ENCODE results near the gene WNK4. TPM values are rescaled to one million over a fixed set of nuclear protein-coding genes. Genes with fewer than 3 reads are reported as not detected.
"Not testable (repeated sequence)": the region's sequence is repeated elsewhere in the genome, so short reads cannot be mapped to it uniquely, and the experiment has no call there.

The WNK4 gene
- total RNA-seq = not detected
- long read RNA-seq = 0 reads

- intact Hi-C loops (cut with DNase I) = no loop called here
- ATAC-seq (peak; percentile 60 to 62), DNase-seq (no peak)
These were observed at the start of gene WNK4 for GRCh38 chr17:42779936-42780850. WNK4 (plus strand) TSS chr17:42780610; CDS start chr17:42780699, 89 bp downstream.

GRCh38 chr17:42740699-42741098, 39.7 kb upstream of the WNK4 start:
- no peak for ATAC-seq
- intact Hi-C loops (cut with DNase I) = no loop called here

GRCh38 chr17:42742916-42743315, 37.5 kb upstream of the WNK4 start:
- intact Hi-C loops (cut with DNase I); ATAC-seq; DNase-seq: not testable (repeated sequence)

More at GRCh38 chr17:42740699-42741098, 39.7 kb upstream of the WNK4 start:
- DNase-seq = no peak

DNA sequence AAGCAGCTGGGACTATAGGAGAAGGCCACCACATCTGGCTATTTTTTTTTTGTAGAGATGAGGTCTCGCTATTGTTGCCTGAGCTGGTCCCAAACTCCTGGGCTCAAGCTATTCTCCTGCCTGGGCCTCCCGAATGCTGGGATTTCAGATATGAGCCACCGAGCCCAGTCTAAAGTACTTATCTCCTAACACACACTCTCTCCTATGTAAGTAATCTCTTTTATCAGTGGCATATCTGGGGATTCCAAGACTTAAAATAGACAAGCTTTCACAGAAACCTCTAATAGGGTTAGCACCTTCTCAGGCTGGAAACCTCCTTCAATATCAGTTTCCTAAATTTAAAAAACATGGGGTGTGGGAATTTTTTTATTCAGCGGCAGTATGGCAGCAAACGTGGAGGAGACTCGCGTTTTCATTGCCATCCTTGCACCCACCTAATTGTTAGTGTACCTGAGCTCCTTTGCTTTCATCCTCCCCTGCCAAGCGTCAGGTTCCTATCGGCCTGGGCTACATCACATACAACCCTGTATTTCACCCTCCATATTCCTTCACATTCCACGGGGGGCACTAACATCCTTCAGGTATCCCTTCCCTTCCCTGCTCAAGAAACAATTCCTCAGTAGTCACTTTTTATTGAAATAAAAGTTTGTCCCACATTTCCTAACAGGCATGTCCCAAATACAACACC, 36.7 kb upstream of the WNK4 start:
- intact Hi-C loops (cut with DNase I) = no loop called here
- no peak for ATAC-seq

DNA sequence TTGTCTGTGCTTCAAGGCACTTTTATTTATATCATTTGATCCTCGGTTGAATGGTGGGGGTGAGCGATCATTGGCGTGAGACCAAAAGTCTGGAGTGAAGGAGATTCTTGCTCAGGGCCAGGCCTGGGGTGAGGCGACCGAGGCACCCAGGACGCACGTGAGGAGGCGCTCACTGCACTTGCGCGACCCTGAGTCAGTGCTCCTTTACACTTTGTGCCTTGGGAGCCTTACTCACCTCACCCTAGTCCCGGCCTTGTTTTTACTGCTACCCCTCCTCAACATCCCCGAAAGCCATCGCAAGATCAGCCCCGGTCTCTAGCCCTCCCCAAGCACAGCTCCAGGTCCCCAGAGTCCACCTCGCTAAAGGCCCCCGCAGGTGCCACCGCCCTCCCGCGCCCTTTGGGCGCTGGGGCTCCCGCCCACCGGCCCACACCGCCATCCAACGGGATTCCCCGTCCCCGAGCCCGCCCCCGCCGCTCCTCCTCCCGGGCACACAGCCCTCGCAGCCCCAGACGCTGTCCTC, 36.1 kb upstream of the WNK4 start:
- intact Hi-C loops (cut with DNase I) = no loop called here
- peak; percentile 88 to 93 for ATAC-seq
- DNase-seq = peak; percentile 83

More for the DNA sequence above, 36.7 kb upstream of the WNK4 start:
- DNase-seq = no peak

DNA sequence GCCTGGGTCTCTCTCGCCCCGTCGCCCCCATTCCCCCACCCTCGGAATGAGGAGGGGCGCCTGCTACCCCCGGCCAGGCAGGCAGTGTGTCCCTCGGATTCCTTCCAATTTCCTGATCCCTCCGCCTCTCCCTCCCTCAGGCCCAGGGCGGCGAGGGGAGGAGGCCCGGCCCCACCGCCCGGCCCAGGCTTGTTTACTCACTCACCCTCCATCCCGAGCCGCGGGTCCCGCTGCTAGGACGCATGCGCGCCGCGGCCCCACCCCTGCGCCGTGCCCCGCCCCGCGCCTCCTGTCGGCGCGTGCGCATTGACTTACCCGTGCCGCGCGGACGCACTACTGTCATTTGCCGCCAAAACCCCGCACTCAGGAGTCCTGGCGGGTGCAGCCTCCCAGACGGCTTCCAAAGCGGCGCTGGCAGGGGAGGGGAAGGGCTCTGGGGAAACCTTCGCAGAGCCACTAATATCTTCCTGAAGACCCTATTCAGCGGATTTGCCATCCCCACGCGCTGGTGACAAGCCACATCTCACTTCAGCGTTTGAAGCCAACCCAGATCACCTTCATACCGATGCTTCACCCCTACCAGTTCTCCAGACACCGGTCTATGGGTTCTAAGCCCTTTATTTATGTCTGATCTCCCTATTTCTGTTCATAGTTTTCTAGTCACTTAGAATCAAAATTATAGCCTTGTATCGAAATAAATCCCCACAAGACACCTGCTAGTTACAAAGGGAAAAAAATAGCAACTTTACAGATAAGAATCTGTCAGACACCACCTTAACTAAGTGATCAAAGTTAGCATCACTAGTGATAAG, 35.4 kb upstream of the WNK4 start, which contains the start of gene EZH1:
Gene EZH1, minus strand, starts transcription at position 235 of the 812 bp plus-strand sequence. CDS start 16,099 bp downstream, outside the sequence.
- intact Hi-C loops (cut with DNase I) = no loop called here
- ATAC-seq = peak; percentile 98 to 99
- DNase-seq = peak; percentile 90

- ATAC-seq = no peak
- no peak for DNase-seq
- intact Hi-C loops (cut with DNase I) = no loop called here
These were observed 32.1 kb upstream of the WNK4 start for GRCh38 chr17:42748202-42748907.

- intact Hi-C loops (cut with DNase I) = no loop called here
- no peak for DNase-seq
- no peak for ATAC-seq
These were observed 31.3 kb upstream of the WNK4 start for GRCh38 chr17:42748908-42749798.

DNA sequence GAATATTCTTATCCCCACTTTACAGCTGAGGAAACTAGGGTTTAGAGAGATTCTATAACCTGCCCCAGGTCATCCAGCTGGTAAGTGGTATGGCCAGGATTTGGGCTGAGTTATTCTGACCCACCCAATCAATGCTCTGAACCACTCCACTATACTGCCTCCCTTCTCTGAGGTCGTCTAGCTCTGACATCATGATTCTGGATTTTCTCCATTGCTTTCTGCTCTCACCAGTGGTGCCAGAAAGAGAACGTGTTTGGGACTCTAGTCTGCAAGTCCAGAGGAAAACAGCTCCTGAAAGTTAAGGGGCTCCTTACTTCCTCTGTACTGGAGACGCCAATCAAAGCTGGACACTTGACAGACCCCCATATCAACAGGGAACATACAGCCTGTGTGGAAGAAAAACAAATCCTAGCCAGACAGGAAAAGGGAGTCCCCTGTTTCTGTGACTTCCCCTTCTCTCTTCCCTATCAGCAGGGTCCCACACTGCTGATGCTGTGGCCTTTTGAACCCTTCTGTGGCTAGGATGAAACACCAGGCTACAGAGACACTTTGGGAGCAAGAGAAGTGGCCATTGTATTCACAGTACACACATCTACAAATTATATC, 29.6 kb upstream of the WNK4 start:
- intact Hi-C loops (cut with DNase I) = no loop called here
- DNase-seq (no peak), ATAC-seq (peak; percentile 20 to 51)

DNA sequence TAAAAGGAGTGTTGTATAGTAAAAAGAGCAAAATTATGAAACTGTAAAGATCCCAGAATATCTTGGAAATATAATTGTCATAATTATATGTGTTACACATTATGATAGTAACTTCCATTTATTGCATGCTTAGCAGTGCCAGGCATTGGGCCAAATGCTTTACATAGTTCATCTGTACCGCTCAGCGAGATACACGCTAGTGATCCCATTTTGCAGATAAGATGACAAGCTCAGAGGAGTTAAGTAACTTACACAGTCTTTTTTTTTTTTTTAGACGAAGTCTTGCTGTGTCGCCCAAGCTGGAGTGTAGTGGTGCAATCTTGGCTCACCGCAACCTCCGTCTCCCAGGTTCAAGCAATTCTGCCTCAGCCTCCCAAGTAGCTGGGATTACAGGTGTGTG, 28.8 kb upstream of the WNK4 start:
- intact Hi-C loops (cut with DNase I) = no loop called here
- DNase-seq = no peak
- ATAC-seq = no peak

DNA sequence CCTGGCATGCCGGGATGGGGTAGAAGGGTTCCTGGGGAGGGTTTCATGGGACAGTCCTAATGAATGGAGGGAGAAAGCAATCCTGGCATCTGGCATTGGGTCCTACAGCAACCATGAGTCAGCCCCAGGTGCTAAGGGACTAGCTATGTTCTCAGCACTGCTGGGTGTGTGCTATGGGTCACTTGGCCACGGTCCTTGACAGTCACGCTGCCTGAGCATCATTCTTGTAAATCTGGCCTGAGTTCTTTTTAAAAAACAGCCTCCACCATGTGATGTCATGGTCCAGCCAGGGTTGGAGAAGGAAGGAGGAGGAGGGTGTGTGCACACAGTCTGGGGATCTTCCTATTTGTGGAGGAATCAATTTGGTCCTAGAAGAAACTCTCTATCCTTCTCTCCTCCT, 25.6 kb upstream of the WNK4 start:
- intact Hi-C loops (cut with DNase I) = no loop called here
- peak; percentile 61 for DNase-seq
- ATAC-seq = peak; percentile 35 to 75

DNA sequence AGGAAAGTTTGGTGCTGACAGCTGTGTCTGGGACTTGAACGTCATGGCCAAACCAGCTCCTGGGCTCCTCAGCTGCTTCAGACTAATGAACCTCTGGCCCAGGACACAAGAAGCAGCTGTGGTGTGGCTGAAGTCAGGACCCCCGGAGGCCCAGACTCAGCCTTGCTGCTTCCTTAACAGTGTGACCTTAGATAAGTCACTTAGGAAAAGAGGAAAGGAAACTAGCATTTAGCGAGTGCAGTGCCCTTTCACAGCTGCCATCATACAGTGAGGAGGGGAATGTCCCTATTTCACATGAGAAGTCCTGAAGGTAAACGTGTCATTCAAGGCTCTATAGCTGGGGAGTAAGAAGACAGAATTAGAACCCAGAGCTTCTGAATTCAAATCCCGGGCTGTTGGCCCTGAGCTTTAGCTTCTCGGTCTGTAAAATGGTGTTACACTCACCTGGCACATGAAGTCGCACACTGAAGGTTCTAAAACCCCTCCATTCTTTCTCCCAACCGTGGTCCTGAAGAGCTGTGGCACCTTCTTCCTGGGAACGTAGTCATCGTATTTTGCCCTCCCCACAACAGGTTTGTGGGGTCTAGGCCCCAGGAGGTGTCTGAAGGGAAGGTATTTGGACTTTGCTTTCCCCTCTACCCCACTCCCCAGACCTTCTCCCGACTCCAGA, 20.3 kb upstream of the WNK4 start:
- intact Hi-C loops (cut with DNase I) = loop anchor here (5.0 kb wide), 2 partner anchors 38 to 183 kb away; partner anchors contain the start of gene PSMC3IP (in 1 of the 2)
- DNase-seq (no peak), ATAC-seq (peak in 1 of 2 donors; percentile 3)

GRCh38 chr17:42760652-42761581, 19.5 kb upstream of the WNK4 start, which contains the start of gene RAMP2:
RAMP2 (plus strand) TSS chr17:42761227; CDS start chr17:42761262, 35 bp downstream.
- ATAC-seq (peak; percentile 62 to 71), DNase-seq (peak; percentile 46)
- intact Hi-C loops (cut with DNase I) = loop anchor here (5.0 kb wide), 2 partner anchors 39 to 184 kb away; partner anchors contain the start of gene PSMC3IP (in 1 of the 2)

- no peak for DNase-seq
- ATAC-seq = no peak
- intact Hi-C loops (cut with DNase I) = loop anchor here (2.0 to 5.0 kb wide), 3 partner anchors 39 to 184 kb away; partner anchors contain the start of gene PSMC3IP (in 1 of the 2)
These were observed 18.8 kb upstream of the WNK4 start for GRCh38 chr17:42761638-42762037.

DNA sequence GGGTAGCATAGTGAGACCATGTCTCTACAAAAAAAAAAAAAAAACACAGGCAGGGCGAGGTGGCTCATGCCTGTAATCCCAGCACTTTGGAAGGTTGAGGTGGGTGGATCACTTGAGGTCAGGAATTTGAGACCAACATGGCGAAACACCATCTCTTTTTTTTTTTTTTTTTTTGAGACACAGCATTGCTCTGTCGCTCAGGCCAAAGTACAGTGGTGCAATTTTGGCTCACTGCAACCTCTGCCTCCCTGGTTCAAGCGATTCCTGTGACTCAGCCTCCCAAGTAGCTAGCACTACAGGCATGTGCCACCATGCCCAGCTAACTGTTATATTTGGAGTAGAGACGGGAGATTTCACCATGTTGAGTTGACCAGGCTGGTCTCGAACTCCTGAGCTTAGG, 14.3 kb upstream of the WNK4 start:
- intact Hi-C loops (cut with DNase I) = no loop called here
- no peak for DNase-seq
- no peak for ATAC-seq
